ENCODE results near the gene PLCB2. TPM values are rescaled to one million over a fixed set of nuclear protein-coding genes. Genes with fewer than 3 reads are reported as not detected.

PLCB2 gene
- total and polyA plus RNA-seq, 2 donors (not counting 1 experiment from before 2014, with no cell fraction given) = 166 to 312 TPM

DNA sequence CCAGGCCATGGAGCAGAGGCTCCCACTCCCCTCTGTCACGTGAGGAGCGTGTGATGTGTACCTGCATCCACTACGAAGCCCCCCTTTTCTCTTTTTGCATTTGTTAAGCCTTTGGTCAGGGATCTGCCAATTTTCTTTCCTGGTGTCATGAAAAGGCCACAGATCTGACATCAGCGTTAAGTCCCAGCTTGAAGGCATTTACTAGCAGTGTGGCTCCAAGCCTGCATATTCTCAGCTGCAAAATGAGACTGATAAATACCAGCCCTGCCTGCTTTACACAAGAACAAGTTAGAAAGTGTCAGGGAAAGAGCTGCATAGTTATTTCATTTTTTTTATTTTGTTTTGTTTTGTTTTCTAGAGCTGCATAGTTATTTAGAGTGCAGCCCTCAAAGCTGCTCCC, 22.6 kb downstream of the PLCB2 start:
- Histone ChIP-seq H3K4me2 (replicated peaks; ENCODE audit: low read depth, low read length, poor library complexity, severe bottlenecking) (no peak overlapping the region), H3K4me3 (ENCODE audit: control extremely low read depth in 1 of 5, extremely low read depth in 1 of 5, insufficient read depth in 1 of 5, low read depth in 2 of 5, low read length in 4 of 5) (no peak overlapping the region), H3K9ac (ENCODE audit: low read length) (no peak overlapping the region), H3K79me2 (ENCODE audit: control insufficient read depth, insufficient read depth, low read length) (no peaks in the 10 kb centered on the region), H4K20me1 (ENCODE audit: control insufficient read depth, insufficient read depth, low read length, poor library complexity, severe bottlenecking) (no peaks in the 10 kb centered on the region), H3K4me1 (ENCODE audit: control insufficient read depth in 2 of 2, insufficient read depth in 2 of 2, low read length in 2 of 2) (peaks cover 13 to 17% of the 10 kb centered on the region in 2 donors), H2AFZ (ENCODE audit: insufficient read depth, low read depth, low read length, poor library complexity, severe bottlenecking) (no peak overlapping the region), H3K36me3 (replicated peaks in 1 of 2; ENCODE audit: control extremely low read depth in 1 of 2, control insufficient read depth in 1 of 2, extremely low read depth in 1 of 2, insufficient read depth in 2 of 2, low read length in 1 of 2) (peaks cover 0 to 17% of the 10 kb centered on the region in 2 experiments), H3K27me3 (replicated peaks in 1 of 4; ENCODE audit: control extremely low read depth in 1 of 4, control insufficient read depth in 3 of 4, insufficient read depth in 4 of 4, low read length in 3 of 4) (peaks cover 0 to 19% (median 11%) of the 10 kb centered on the region in 4 experiments), H3K9me3 (ENCODE audit: control extremely low read depth in 1 of 3, control insufficient read depth in 2 of 3, insufficient read depth in 1 of 3, low read length in 2 of 3) (peaks cover 0 to 5% (median 0%) of the 10 kb centered on the region in 3 donors), H3K27ac (ENCODE audit: low read length in 2 of 2) (no peak overlapping the region)
- Mint-ChIP-seq H3K4me3 (peak overlapping the region; percentile 13), H3K9me3 (ENCODE audit: insufficient read depth) (no peaks in the 10 kb centered on the region), H3K27ac (no peak overlapping the region), H3K27me3 (peaks cover 5% of the 10 kb centered on the region), H3K4me1 (peaks cover 8% of the 10 kb centered on the region)
- intact Hi-C loops (cut with micrococcal nuclease) = no loop called here
- 95% methylated on average over 3 of the region's 4 CpGs for WGBS (ENCODE audit: insufficient coverage)
- no peak for TF ChIP-seq EZH2 (IDR thresholded peaks at IDR 0.05; ENCODE audit: borderline replicate concordance, insufficient read depth, low read depth, low read length, poor library complexity, severe bottlenecking)
- TF ChIP-seq, protein P1, sequence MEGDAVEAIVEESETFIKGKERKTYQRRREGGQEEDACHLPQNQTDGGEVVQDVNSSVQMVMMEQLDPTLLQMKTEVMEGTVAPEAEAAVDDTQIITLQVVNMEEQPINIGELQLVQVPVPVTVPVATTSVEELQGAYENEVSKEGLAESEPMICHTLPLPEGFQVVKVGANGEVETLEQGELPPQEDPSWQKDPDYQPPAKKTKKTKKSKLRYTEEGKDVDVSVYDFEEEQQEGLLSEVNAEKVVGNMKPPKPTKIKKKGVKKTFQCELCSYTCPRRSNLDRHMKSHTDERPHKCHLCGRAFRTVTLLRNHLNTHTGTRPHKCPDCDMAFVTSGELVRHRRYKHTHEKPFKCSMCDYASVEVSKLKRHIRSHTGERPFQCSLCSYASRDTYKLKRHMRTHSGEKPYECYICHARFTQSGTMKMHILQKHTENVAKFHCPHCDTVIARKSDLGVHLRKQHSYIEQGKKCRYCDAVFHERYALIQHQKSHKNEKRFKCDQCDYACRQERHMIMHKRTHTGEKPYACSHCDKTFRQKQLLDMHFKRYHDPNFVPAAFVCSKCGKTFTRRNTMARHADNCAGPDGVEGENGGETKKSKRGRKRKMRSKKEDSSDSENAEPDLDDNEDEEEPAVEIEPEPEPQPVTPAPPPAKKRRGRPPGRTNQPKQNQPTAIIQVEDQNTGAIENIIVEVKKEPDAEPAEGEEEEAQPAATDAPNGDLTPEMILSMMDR (IDR thresholded peaks at IDR 0.05) = no peak
- ChIA-PET CTCF (interaction anchor here (0.8 to 5.7 kb wide), 7 partner anchors 11 to 53 kb away, joined by 3 to 58 read pairs (median 9); partner anchors contain the start of gene PLCB2), POLR2A (interaction anchor here (0.7 to 1.1 kb wide), 2 partner anchors 23 to 249 kb away, joined by 4 to 7 read pairs; partner anchors contain the start of gene PLCB2)
- ATAC-seq (ENCODE audit: low read depth) (no peak), DNase-seq (no peak)

DNA sequence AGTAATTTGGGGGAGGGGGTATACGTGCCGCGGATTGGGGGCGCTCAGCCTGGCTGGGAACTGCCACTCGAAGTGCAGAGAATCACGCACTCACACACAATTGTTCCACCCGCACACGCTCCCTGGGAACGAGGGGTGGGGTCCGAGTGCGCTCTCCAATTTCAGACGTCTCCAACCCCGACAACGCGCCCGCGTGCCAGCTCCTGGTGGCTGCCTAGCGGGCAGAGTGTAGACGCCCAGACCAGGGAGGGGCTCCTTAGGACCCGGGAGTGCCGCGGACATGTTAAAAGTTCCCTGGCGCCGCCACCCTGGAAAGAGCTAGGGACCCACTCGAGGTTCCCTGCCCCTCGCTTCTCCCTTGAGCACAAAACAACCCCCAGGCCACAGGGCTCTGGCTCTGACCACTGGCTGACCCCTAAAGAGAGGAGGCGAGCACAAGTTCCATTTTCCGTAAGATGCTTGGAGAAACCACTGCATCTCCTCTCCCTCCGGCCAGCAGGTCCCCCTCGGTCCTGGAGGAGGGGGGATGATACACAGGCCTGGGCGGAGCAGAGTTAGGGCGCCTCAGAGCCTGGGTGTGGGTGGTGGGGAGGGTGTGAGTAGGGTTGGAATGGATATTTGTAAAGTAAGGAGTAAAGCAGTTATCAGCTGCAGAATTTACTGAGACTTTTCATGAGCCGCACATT, 24.0 kb downstream of the PLCB2 start:
- H3K27me3 Mint-ChIP-seq = peaks cover 15% of the 10 kb centered on the region
- CTCF ChIA-PET = interaction anchor here (0.7 to 5.7 kb wide), 10 partner anchors 9 to 238 kb away, joined by 3 to 58 read pairs (median 4); partner anchors contain the start of gene PLCB2
- Histone ChIP-seq H3K9me3 (ENCODE audit: control extremely low read depth in 1 of 3, control insufficient read depth in 2 of 3, insufficient read depth in 1 of 3, low read length in 2 of 3) (peaks cover 0 to 5% (median 0%) of the 10 kb centered on the region in 3 donors), H3K36me3 (replicated peaks in 1 of 2; ENCODE audit: control extremely low read depth in 1 of 2, control insufficient read depth in 1 of 2, extremely low read depth in 1 of 2, insufficient read depth in 2 of 2, low read length in 1 of 2) (peaks cover 0 to 8% of the 10 kb centered on the region in 2 experiments), H3K4me1 (ENCODE audit: control insufficient read depth in 2 of 2, insufficient read depth in 2 of 2, low read length in 2 of 2) (peaks cover 13 to 23% of the 10 kb centered on the region in 2 donors), H3K27ac (ENCODE audit: low read length in 2 of 2) (no peak overlapping the region), H2AFZ (ENCODE audit: insufficient read depth, low read depth, low read length, poor library complexity, severe bottlenecking) (peak overlapping the region; percentile 80), H3K79me2 (ENCODE audit: control insufficient read depth, insufficient read depth, low read length) (no peaks in the 10 kb centered on the region), H4K20me1 (ENCODE audit: control insufficient read depth, insufficient read depth, low read length, poor library complexity, severe bottlenecking) (no peaks in the 10 kb centered on the region), H3K4me2 (replicated peaks; ENCODE audit: low read depth, low read length, poor library complexity, severe bottlenecking) (peak overlapping the region; percentile 98), H3K27me3 (replicated peaks in 1 of 4; ENCODE audit: control extremely low read depth in 1 of 4, control insufficient read depth in 3 of 4, insufficient read depth in 4 of 4, low read length in 3 of 4) (peaks cover 0 to 33% (median 18%) of the 10 kb centered on the region in 4 experiments), H3K4me3 (ENCODE audit: control extremely low read depth in 1 of 5, extremely low read depth in 1 of 5, insufficient read depth in 1 of 5, low read depth in 2 of 5, low read length in 4 of 5) (peak overlapping the region in 3 of 5 experiments; percentile 56 to 76 (median 60)), H3K9ac (ENCODE audit: low read length) (peak overlapping the region; percentile 71)
- no peak for TF ChIP-seq EZH2 (IDR thresholded peaks at IDR 0.05; ENCODE audit: borderline replicate concordance, insufficient read depth, low read depth, low read length, poor library complexity, severe bottlenecking)
- TF ChIP-seq, protein P1 (IDR thresholded peaks at IDR 0.05) = no peak
- H3K4me1 Mint-ChIP-seq = peaks cover 12% of the 10 kb centered on the region
- ATAC-seq (ENCODE audit: low read depth) (no peak), DNase-seq (no peak)
- H3K4me3 Mint-ChIP-seq = peak overlapping the region; percentile 60
- WGBS (ENCODE audit: insufficient coverage) = 54% methylated on average over 25 of the region's 33 CpGs
- POLR2A ChIA-PET = interaction anchor here (0.5 to 1.5 kb wide), 3 partner anchors 25 to 387 kb away, joined by 5 to 6 read pairs (median 5); no protein-coding TSS in a partner anchor
- no peaks in the 10 kb centered on the region for H3K9me3 Mint-ChIP-seq (ENCODE audit: insufficient read depth)
- peak overlapping the region; percentile 26 for H3K27ac Mint-ChIP-seq
- intact Hi-C loops (cut with micrococcal nuclease) = loop anchor here (5.0 kb wide), 2 partner anchors 39 to 351 kb away; partner anchors contain the start of genes EIF2AK4 and INAFM2
